NCI-H2081 treated with DMSO at 0.1 percent for 48 hours (cell line): ENCODE measurements around the gene PTPRU.
A peak's percentile ranks its signal among the peaks of the same experiment; 100 is the strongest.
"Not testable (repeated sequence)": the region's sequence is repeated elsewhere in the genome, so short reads cannot be mapped to it uniquely, and the experiment has no call there.

Experiments
- DNase-seq: peaks from one replicate; lab custom pipeline; 2025; lab: John Stamatoyannopoulos, UW

Gene PTPRU

GRCh38 chr1:29222260-29222659 lies 14.1 kb upstream of the PTPRU start:
- not testable (repeated sequence) for DNase-seq

GRCh38 chr1:29222686-29223085 lies 13.6 kb upstream of the PTPRU start:
- DNase-seq = no peak

GRCh38 chr1:29223521-29223920 lies 12.8 kb upstream of the PTPRU start:
- DNase-seq = no peak

GRCh38 chr1:29224356-29224837 lies 11.9 kb upstream of the PTPRU start:
- no peak for DNase-seq

GRCh38 chr1:29225361-29225760 lies 11.0 kb upstream of the PTPRU start:
- no peak for DNase-seq

- no peak for DNase-seq
These were observed 8.8 kb upstream of the PTPRU start for GRCh38 chr1:29227511-29227910.

- DNase-seq = no peak
These were observed 6.1 kb upstream of the PTPRU start for GRCh38 chr1:29230204-29230552.

GRCh38 chr1:29230553-29231378 lies 5.6 kb upstream of the PTPRU start, which contains the start of gene MECR:
Gene MECR (minus strand): TSS chr1:29230934. CDS start chr1:29230906, 28 bp downstream.
- DNase-seq = peak; percentile 66

- no peak for DNase-seq
These were observed 3.9 kb upstream of the PTPRU start for GRCh38 chr1:29232387-29232786.

GRCh38 chr1:29233693-29234092 lies 2.6 kb upstream of the PTPRU start:
- no peak for DNase-seq

- DNase-seq = no peak
These were observed 1.9 kb upstream of the PTPRU start for GRCh38 chr1:29234471-29234870.

GRCh38 chr1:29234881-29235280 lies 1.4 kb upstream of the PTPRU start:
- not testable (repeated sequence) for DNase-seq

GRCh38 chr1:29236712-29237128 lies 398 bp downstream of the PTPRU start:
- DNase-seq = no peak

- no peak for DNase-seq
These were observed 953 bp downstream of the PTPRU start for GRCh38 chr1:29237129-29237821.

GRCh38 chr1:29237852-29238619 lies 1.7 kb downstream of the PTPRU start:
- DNase-seq = no peak

GRCh38 chr1:29238620-29239002 lies 2.3 kb downstream of the PTPRU start:
- no peak for DNase-seq

- DNase-seq = no peak
These were observed 2.8 kb downstream of the PTPRU start for GRCh38 chr1:29239142-29239541.

- no peak for DNase-seq
These were observed 4.1 kb downstream of the PTPRU start for GRCh38 chr1:29240400-29240837.

GRCh38 chr1:29240986-29241385 lies 4.7 kb downstream of the PTPRU start:
- DNase-seq = no peak

GRCh38 chr1:29243023-29243870 lies 6.9 kb downstream of the PTPRU start:
- DNase-seq = no peak

GRCh38 chr1:29243871-29244200 lies 7.5 kb downstream of the PTPRU start:
- no peak for DNase-seq

- DNase-seq = no peak
These were observed 8.9 kb downstream of the PTPRU start for GRCh38 chr1:29245261-29245660.
